ENCODE data around the gene SCAP.
"Not testable (repeated sequence)": the region's sequence is repeated elsewhere in the genome, so short reads cannot be mapped to it uniquely, and the experiment has no call there.

The SCAP gene

DNA sequence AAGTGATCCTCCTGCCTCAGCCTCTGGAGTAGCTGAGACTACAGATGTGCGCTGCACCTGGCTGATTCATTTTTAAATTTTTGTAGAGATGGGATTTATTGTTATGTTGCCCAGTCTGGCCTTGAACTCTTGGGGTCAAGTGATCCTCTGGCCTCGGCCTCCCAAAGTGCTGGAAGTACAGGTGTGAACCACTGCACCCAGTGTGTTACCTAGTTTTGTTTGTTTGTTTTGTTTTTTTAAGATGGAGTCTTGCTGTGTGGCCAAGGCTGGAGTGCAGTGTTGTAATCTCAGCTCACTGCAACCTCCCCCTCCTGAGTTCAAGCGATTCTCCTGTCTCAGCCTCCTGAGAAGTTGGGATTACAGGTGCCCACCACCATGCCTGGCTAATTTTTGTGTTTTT lies 82.8 kb downstream of the SCAP start:
- DNase-seq = no peak

DNA sequence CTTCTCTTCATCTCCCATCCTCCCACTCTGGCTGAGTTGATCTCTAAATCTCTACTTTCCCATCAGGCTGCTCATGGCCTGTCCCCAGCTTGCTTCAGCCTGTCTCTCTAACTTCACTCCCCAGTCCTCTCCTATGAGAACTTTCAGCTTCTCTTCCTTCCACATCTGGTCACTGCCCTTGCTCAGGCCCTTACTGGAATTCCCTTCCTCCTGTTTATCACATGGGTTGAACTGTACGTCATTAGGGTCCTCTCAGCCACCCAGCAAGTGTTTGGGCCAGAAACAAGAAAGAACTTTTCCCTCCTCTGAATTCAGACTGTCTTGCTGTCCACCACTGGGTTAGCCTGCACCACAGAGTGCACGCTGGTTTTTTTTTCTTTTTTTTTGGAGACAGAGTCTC lies 89.9 kb downstream of the SCAP start:
- no peak for DNase-seq

DNA sequence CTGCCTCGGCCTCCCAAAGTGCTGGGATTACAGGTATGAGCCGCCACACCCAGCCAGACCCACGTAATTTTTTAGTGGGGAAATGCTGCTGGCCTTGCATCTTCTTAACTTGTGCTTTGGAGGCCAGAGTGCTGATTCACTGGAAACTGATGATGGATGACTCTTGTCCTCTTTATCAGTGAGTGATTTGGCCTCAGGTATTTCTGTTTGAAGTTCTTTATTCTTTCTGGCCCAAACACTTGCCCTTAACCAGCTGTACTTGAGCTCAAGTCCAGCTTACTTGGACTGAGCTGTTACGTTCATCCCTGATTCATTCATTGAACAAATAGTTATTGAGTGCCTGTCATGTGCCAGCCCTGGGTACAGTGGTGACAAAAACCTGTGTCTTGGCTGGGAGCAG lies 90.7 kb downstream of the SCAP start:
- DNase-seq = no peak

DNA sequence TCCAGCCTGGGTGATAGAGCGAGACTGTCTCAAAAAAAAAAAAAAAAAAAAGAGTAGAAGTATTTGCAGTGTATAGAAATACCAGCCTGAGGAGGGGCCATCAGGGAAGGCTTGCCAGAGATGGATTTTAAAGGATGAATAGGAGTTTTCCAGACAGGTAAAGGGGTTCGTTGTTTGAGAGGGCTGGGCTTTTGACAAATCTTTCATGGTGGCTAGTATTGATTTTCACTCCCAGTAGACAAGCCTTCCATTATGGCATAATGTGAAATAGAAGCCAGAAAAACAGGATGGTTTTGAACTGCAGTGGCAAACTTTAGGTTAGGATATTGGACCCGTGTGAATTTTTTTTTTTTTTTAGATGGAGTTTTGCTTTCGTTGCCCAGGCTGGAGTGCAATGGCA lies 91.3 kb downstream of the SCAP start:
- no peak for DNase-seq

DNA sequence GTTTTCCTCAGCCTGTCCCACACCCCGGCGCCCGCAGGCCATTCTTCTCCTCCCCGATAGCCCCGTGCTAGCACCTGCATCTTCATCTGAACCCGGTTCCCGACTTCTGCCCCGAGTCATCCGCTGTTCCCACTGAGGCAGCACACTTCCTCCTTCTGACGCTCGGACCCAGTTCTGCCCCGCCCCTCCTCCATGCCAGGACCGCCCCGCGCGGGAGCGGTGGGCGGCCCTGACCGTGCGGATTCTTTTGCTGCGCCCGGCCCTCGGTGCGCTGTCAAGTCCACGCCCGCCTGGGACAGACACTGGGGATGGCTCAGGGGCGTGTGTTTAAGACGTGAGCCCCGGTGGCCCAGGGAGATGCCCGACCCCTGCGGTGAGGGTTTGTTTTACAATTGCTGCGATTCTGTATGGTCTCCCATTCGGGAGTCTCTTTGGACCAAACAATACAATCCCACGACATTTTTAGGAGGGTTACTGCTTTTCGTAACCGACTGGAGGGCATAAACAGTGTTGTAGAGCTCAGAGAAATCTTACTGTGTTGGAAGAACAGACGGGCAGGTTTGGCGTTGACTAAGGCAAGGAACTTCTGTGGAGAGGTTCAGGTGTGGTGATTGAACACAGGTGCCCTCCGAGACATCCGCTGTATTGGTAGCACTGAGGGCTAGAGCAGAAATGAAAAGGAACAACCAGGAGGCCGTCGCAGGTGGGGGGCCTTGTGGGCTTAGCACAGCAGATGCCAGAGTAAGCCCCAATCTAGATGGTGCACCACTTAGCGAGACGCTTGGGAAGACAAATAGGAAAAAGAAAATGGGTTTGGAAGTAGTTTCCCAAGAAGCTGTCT lies 94.2 kb downstream of the SCAP start:
- peak; percentile 79 for DNase-seq

DNA sequence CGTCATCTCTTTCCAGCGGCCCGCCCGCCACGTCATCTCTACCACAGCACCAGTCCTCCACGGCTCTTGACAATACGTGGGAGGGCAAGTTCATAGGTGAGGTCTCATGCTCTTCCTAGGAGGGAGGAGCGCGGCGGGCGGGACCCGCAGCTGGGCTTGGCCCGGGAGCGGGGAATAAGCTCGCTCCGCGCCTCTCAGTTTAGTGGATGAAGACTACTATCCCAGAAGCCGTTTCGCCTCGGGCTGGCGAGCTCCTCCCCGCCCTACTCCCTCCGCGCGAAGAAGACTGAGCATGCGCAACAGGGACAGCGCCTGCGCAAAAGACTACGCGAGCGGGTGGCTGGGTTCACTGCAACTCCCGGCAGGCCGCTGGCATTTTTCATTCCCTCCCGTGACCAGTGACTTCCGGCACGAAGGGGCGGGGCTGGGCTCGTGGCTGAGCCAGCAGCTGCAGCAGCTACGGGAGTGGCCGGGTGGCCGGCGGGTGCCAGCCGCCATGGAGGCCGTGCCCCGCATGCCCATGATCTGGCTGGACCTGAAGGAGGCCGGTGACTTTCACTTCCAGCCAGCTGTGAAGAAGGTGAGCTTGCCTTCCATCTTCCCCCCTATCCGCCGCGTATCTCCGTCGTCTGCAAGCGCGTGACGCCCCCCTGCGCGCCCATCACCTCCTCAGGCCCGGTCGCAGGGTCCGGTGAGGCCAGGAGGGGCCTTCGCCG lies 95.0 kb downstream of the SCAP start, which contains the start of gene PTPN23:
Gene PTPN23, plus strand, starts transcription at position 421 of the 716 bp plus-strand sequence. Its CDS starts 76 bp downstream, at position 497.
- peak; percentile 99 for DNase-seq

DNA sequence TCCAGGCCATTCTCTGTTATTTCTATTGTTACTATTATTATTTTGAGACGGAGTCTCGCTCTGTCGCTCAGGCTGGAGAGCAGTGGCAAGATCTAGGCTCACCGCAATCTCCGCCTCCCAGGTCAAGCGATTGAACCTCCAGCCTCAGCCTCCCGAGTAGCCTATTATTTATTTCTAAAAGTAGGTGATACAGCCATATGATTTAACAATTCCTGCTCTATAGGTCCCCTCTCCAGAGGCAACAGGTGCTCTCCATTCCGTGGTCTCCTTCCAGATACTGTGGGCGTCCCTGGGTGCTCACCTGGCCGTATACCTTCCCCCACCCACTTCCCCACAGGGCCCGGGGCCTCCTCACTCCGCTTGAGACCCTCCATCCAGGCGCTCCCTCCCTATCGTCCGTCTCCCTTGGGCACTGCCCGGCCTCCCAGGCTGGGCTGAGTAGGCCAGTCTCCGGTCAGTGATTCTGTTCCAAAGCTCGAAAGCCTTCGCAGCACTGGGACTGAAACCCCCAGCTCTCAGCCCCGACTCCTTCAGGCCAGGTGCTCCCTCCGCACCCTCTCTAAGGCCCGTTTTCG lies 95.6 kb downstream of the SCAP start:
- no peak for DNase-seq

DNA sequence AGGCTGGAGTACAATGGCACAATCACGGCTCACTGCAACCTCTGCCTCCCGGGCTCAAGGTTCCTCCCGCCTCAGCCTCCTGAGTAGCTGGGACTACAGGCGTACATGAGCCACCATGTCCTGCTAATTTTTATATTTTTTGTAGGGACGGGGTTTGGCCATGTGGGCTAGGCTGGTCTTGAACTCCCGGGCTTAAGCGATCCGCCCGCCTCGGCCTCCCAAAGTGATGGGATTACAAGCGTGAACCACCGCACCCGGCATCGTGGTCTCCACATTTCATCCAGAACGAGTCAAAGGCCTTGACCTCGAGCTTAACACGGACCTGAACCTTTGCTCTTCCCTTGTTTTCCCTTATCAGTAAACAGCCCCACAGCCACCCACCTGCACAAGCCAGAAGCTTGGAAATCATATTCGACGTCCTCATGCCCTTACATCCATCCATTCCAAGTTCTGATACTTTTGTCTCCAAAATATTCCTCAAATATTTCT lies 96.3 kb downstream of the SCAP start:
- DNase-seq = no peak

DNA sequence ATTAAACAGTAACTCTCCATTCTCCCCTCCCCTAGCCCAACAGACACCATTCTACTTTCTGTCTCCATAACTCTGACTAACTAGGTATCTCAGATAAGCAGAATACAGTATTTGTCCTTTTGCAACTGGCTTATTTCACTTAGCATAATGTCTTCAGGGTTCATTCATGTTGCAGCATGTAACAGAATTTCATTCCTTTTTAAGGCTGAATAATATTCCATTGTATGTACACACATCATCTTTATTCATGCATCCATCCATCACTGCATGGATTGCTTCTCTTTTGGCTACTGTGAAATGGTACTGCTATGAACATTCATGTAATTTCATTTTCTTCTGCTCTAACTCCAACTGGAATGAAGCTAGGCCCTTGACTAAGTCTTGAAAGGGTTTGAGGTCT lies 96.9 kb downstream of the SCAP start:
- DNase-seq = no peak

DNA sequence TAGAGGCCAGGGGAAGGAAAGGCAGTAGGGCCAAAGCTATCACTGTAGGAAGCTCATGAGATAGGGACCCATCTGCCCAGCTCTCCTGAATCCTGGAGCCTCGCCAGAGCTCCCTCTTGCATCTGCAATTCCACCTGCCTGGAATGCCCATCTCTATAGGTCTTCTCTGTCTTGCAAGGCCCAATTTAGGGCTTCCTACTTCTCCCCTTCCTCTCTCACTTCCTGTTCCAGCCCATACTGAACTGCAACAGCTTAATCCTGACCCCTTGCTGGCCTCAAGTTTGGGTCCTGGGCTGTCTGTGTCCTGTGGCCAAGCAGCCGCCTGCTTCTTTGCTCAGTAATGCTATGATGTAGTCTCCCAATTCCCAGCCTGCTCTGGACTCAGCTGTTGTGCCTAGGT lies 98.6 kb downstream of the SCAP start:
- no peak for DNase-seq

DNA sequence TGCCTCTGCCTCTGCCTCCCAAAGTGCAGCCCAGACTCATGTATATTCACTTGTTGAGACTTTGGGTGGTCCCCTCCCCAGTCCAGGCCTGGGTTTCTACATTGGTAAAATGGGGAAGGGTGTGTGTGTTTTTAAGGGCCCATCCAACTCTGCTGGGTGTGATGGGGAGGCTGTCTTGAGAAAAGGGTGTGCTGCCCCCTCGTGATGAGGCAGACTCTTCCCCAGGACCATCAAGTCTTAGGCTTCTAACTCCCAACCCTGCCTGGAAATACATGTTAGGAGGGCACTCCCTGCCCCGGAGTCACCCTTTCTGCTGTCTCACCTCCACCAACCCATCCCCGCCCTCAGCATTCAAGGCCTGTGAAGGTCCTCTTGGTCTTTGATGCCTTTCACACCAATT lies 99.3 kb downstream of the SCAP start:
- no peak for DNase-seq

DNA sequence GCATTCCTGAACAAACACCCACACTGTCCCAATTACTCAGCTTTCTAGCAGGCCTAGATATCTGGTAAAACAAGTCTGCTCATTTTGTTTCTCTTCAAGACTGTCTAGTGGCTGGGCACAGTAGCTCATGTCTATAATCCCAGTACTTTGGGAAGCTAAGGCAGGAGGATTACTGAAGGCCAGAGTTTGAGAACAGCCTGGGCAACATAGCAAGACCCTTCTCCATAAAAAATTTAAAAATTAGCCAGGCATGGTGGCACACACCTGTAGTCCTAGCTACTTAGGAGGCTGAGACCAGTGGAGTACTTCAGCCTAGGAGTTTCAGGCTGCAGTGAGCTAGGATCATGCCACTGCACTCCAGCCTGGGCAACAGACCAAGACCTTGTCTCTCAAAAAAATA lies 101.2 kb downstream of the SCAP start:
- no peak for DNase-seq

DNA sequence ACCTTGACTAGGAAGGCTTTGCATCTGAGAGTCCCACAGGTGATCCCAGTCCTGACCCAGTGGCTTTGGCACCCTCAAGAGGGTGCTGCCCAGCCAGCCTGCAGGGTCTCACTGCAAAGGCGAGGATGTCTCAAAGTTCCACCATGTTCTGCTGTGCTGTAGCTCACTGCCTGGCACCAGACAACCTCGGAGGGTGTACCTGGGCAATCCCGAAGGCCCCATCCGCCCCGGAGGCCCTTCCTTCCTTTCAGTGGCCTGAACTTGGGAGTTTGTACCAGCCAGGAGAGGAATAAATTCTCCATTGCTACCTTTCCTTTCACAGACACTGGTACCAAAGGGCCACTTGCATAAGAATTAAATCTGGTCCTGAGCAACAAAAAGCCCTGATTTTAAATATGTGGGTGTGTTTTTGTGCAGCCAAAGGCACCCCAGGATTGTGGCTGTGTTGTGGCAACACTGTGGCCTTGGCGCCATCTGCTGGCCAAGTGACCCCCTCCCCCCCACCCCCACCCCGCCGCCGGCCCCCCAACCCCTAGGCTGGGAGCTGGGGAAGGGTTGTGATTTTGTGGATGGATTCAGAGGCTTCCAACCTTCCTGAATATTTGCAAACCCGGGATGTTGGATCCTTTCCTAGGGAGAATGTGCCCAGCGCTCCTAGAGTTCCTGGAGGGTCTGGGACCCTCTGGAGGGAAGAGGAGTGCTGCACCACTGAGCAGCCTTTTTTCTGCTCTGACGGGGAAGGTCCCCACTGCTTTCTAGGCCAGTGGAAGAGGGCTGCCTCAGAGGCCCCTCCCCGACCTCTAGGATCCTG lies 104.6 kb downstream of the SCAP start:
- DNase-seq = peak; percentile 31

DNA sequence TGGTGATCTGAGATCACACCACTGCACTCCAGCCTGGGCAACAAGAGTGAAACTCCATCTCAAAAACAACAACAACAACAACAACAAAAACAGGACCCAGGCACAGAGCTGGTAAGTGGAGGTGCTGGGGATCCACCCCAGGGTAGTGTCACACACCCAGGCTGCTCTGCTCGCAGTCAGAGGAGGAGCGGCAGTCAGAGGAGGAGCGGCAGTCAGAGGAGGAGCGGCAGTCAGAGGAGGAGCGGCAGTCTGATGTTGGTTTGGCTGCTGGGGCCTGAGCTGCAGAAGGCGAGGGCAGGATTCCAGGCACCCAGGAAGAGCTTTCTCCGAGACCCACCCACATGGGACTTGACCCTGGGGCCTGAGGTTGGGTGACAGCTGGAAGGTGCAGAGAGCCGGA lies 105.7 kb downstream of the SCAP start:
- not testable (repeated sequence) for DNase-seq

DNA sequence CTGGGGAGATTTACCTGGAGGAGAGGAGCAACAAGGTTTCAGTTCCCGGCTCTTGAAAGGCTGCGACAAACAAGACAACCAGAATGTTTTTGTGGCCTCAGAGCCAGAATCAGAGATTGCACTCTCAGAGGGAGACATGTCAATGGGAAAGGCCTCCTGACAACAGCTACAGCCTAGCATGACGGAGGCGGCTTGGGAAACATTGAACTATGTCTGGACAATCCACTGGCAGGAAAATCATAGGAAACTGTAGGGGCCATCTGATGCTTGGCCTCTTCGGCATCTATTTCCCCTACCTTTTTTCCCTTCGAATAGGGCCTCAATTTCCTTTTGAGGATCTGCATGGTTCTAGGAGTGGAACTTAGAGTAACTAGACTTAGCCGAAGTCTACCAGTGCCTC lies 108.1 kb downstream of the SCAP start:
- no peak for DNase-seq

DNA sequence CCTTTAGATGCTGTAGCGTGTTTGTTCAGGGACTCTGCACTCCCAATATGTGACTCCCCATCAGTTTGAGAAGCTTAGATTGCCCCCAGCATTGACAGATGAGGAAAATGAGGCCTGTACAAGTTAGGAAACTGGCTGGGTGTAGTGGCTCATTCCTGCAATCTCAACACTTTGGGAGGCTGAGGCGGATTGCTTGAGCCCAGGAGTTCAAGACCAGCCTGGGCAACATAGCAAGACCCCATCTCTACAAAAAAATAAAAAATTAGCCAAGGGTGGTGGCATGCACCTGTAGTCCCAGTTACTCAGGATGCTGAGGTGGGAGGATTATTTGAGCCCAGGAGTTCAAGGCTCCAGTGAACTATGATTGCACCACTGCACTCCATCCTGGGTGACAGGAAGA lies 108.9 kb downstream of the SCAP start:
- no peak for DNase-seq

DNA sequence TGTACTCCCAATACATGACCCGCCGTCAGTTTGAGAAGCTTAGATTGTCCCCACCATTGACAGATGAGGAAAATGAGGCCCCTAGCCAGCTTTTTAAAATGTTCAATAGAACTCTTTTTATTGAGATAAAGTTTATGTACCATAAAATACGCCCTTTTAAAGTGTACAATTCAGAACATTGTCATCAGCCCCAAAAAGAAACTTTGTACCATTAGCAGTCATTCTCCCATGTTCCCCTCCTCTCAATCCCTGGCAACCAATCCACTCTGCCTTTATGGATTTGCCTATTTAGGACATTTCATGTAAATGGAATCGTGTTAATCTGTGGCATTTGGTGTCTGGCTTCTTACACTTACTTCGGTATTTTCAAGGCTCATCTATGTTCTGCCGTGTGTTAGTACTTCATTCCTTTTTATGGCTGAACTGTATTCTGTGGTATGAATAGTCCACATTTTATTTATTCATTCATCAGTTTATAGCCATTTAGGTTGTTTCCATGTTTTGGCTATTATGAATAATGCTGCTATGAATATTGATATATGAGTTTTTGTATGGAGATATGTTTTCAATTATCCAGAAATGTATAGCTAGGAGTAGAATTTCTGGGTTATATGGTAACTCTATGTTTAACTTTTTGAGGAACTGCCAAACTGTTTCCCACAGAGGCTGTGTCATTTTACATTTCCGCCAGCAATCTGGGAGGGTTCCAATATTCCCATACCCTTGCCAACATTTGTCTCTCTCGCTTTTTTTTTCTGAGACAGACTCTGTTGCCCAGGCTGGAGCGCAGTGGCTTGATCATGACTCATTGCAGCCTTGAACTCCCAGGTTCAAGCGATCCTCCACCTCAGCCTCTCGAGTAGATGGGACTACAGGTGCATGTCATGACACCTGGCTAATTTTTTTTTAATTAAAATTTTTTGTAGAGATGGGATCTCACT lies 110.3 kb downstream of the SCAP start:
- no peak for DNase-seq

Data from activated naive CD4-positive, alpha-beta T cell treated with Interleukin-2 at 50 U/mL for 16 hours (primary cell).